ENCODE measurements around the gene SULT1A2. TPM values are rescaled to one million over a fixed set of nuclear protein-coding genes. Genes with fewer than 3 reads are reported as not detected.
"Not testable (repeated sequence)": the region's sequence is repeated elsewhere in the genome, so short reads cannot be mapped to it uniquely, and the experiment has no call there.

The SULT1A2 gene
- polyA plus RNA-seq, 5 donors = 2.7 to 4.0 (median 3.7) TPM

DNA sequence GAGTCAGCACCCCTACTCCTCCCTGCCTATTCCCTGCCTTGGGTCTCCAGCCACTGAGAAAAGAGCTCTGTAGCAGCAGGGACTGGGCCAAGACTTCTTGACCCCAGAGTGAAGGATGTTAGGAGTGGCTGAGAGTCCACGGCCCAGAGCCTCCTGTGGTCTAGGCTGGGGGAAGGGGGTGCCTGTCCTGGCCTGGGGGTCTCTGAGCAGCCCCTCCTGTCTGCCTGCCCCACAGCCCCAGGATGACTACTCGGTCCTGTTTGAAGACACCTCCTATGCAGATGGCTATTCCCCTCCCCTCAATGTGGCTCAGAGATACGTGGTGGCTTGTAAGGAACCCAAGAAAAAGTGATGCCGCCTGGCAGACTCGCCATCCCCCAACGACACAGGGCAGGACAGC is 5.5 kb downstream of the SULT1A2 start:
- no peak for DNase-seq

DNA sequence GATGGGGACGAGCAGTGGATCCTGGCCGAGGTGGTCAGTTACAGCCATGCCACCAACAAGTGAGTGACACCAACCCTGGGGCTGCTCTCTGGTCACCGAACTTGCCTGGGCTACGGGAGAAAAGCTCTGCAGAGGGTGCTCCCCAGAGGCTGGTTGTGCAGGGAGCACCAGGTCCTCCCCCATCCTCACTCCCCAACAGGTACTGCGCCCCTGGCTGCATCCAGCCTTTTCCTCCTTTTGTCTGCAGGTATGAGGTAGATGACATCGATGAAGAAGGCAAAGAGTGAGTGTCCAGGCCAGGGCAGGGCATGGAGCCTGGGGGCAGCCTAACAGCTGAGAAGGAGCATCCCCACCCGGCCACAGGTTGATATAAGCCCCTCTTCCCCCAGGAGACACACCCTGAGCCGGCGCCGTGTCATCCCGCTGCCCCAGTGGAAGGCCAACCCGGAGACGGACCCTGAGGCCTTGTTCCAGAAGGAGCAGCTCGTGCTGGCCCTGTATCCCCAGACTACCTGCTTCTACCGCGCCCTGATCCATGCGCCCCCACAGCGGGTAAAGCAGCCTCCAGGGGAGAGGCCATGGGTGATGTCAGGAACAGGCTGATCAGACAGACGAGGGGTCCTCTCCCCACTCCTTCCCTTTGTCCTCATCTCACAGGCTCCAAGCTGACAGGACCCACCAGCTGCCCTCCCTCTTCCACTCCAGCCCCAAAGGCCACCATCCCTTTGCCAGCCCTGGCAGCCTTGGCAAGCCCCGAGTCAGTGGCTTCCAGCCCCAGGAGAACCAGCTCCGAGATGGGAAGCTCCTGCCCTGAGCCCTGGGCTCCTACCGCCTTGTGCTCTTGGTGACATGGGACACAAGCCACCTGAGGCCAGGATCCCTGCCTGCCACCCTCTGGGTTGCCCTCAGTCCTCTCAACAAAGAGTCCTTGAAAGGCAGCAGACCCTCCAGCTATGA is 6.2 kb downstream of the SULT1A2 start:
- no peak for DNase-seq

DNA sequence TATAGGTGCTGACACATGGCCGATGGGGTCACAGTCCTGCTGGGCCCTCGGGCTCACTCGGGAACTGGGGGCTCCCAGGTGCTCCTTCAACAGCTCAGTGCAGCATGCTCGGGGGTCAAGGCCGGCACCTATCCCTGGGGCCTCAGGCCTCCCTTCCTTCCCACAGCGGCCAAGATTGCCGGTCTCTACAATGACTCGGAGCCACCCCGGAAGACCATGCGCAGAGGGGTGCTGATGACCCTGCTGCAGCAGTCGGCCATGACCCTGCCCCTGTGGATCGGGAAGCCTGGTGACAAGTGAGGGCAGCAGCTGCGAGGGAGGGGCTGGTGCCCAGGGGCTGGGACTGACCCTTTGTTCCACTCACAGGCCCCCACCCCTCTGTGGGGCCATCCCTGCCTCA is 6.9 kb downstream of the SULT1A2 start:
- DNase-seq = no peak

DNA sequence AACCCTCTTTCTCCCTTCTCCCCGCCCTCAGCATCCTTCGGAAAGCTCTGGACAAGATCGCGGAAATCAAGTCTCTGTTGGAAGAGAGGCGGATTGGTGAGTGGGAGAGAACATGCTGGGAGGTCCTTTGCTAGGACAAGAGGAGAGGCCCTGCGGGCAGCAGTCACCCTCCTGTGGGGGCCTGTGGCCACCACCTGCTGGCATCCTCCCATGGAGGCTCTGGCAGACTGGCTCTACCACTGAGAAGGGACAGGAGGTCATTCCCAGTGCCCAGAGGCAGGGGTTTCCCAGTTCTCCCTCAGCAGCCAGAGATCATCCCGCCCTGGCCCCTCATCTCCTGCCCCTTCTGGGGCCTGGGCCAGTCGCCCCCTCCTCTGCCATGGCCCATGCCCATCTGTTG is 7.8 kb downstream of the SULT1A2 start:
- DNase-seq = no peak

DNA sequence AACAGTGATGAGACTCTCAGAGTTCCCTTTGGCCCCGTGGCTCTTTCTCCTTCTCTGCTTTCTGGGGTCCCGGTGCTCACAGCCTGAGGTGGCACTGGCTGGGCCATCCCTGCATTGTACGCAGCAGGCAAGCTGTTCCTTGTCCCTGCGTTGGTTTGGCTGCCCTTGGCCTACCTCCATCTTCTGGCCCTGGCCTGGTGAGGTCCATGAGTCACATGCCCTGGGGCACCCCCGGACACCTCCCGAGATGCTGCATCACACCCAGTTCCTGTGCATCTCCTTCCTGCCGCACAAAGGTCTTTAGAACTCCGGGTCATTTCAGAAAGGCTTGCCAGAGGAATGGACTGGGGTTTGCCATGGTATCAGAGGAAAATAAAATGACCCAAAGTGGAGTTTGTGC is 9.5 kb downstream of the SULT1A2 start:
- DNase-seq = no peak

DNA sequence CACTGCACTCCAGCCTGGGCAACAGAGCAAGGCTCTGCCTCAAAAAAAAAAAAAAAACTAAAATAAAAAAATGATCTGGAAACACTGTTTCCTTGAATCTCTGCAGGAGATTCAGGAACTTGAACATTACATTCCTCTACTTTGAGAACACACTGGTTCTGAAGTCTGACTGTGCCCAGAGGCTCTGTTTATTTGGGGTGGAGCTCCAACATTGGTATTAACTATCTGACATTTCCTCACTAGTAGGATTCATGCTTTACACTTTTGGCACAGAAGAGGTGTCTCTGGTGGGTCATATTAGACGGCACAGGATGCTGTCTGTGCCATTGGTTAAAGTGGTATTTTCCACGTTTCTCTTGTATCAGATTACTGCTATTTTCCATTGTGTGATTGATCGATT is 10.4 kb downstream of the SULT1A2 start:
- no peak for DNase-seq

DNA sequence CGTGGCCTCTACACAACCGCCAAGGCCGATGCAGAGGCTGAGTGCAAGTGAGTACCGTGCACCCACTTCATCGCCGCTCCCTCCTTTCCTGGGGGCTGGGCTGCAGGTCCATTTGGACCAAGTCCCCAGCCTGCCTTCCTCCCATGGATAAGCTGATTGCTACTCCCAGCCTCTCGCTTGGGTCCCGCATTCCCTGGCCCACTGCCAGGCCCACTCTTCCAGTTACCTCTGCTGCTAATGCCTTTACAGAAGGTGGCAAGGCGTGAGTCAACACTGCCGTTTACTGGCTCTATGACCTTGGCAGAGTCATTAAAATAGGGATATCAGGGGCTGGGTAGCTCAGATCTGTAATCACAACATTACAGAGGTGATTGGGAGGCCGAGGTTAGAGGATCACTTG is 11.2 kb downstream of the SULT1A2 start:
- no peak for DNase-seq

DNA sequence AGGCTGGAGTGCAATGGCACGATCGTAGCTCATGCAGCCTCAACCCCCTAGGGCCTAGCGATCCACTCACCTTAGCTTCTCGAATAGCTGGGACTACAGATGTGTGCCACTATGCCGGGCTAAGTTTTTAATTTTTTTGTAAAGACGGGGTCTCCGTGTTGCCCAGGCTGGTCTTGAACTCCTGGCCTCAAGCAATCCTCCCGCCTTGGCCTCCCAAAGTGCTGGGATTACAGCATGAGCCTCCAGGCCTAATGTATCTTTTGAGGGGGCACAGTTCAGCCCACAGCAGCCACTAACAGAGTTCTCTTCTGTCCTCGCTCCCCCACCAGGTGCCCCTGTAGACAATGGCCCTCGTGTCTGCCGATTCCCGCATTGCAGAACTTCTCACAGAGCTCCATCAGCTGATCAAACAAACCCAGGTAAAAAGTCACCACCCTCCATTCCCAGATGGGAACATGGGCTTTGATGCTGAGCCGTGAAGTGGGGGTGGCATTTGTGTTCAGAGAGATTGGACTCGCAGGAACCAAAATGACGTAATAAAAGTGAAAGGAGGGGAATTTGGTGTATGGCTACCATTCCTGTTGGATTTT is 16.0 kb downstream of the SULT1A2 start:
- DNase-seq = no peak

DNA sequence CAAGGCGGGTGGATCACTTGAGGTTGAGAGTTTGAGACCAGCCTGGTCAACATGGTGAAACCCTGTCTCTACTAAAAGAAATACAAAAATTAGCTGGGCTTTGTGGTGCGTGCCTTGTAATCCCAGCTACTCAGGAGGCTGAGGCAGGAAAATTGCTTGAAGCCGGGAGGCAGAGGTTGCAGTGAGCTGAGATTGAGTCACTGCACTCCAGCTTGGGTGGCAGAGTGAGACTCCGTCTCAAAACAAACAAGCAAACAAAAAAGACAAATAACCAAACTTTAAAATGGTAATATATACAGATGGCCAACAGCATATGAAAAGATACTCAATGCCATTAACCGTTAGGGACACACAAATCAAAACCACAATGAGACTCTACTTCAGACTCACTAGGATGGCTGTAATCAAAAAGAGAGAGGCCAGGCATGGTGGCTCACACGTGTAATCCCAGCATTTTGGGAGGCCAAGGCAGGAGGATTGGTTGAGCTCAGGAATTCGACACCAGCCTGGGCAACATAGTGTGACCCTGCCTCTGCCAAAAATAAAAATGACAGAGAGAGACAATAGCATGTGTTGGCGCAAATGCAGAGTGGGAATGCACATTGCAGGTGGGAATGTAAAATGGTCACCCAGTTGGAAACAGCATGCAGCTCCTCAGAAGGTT is 21.3 kb downstream of the SULT1A2 start:
- DNase-seq = no peak

DNA sequence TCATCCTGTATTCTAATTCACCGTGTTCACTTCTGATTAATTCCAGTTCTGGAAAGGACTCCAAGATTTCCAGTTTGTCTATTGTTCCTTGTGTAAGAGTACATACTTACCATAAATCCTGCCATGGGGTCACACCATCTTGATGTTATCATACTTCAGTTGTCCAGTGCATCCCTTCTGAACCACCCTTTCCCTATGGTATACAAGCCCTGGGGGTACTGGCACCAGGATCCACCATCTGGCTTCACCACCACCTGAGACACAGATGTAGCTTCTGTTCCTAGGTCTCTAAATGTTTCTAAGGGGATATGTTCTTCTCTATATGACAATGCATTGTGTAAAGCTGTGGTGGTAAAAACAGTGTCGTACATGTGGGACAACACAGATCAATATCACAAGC is 21.9 kb downstream of the SULT1A2 start:
- no peak for DNase-seq

DNA sequence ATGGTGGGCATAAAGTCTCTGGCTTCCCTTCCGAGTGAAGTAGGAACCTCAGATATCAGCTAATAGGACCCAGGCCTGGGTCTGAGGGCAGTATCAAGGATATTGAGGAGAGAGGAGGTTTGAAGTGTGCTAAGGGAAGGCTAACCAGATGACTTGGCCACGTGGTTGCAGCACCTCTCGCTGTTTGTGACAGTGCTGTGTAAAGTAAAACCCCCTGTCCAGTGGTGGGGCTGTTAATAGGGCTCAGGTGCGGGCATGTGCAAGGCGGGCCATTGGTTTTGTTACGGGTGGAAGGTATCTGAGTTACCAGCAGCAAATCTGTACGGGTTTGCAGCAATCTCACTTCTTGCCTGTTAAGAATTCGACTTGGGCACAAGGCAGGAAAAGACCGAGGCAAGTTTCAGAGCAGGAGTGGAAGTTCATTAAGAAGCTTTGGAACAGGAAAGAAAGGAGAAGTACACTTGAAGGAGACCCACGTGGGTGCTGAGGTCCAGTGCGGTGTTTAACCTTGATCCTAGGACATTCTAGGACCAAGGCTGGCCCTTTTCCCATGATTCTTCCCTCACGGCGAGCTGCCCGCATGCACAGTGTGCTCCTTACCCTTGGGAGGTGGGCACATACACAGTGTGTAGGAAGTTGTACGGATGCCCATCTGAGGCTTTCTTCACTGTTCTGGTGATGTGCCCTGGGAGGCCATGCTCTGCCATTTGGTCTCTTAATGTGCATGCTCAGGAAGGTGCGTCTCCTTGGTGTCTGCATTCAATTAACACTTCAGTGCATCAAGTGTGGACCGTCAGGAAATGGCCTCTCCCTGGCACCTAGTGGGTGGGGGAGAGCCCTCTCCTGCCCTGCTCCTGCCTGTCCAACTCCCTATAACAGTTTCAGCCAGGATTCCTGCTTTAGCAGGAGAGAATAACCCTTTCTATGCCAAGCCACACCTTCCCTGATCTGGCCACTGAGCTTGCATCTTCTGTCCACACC is 22.8 kb downstream of the SULT1A2 start:
- DNase-seq = no peak

DNA sequence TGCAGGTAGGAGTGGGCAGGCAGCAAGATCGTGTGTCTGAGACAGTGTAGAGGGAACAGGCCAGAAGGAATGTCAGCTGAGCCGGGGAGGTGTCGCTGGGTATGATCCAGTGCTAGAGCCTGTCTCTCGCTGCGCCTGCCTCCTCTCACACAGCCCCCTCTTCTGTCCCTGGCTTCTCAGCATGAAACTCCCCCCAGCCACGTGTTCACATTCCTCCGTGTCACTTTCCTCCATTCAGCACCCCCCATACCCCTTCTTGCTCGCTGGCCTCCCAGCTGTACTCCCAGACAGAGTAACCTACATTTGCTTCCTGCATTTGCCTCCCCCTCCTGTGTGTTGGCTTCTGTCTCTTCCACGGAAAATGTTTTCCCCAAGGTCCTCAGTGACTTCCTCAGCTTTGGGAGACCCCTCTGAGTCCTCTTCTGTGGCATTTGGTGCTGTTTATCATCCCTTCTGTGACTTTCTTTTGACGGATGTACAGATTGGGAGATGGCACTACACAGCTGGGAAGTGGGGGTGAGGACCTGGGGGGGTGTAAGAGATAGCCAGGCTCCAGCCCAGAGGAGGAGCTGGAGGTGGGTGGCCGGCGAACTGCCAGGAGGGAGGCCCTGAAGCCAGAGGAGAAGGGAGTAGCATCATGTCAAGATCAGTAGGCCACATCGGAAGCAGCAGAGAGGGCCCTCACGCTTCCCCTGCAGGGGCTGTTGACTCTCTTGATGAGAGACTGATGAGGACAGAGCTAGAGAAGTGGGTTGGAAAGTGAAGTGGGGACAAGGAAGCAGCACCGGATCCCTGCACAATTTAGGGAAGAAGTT is 23.9 kb downstream of the SULT1A2 start:
- peak in 1 of 2 donors; percentile 42 for DNase-seq

DNA sequence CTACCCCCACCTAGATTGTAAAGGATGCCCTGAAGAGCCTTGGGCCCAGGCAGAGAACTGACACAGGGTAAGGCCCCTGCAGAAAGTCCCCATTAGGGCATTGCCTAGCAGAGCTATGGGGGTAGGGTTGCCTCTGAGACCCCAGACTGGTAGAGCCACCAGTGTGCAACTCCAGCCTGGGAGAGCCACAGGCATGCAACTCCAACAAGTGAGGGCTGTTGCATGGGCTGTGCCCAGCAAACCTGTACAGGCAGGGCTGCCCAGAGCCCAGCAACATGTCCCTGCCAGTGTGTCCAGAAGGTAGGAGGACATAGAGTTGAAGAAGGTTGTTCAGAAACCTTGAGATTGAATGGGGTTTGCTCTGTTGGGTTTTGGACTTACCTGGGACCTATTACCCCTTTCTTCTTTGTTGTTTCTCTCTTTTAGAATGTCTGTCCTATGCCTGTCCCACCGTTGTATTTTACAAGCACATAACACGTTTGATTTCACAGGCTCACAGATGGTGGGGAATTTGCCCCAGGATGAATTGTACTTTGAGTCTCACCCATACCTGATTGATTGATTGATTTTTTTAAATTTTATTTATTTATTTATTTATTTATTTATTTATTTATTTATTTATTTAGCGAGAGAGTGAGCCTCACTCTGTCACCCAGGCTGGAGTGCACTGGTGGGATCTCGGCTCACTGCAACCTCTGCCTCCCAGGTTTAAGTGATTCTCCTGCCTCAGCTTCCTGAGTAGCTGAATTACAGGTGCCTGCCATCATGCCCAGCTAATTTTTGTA is 26.7 kb downstream of the SULT1A2 start:
- no peak for DNase-seq

DNA sequence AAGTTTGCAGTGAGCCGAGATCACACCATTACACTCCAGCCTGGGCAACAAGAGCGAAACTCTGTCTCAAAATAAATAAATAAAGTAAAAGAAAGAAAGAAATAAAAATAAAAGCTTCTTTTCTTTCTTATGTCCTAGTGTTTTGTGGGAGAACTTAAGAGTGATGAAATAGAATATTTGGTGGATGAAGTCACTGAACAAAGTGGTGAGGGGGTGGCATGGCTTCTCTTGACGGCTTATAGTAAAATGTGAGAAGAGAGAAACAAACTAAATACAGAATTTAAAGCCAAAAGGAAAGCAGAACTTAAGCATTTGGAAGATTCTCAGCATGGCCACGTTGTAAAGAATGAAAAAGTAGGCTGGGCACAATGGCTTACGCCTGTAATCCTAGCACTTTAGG is 27.8 kb downstream of the SULT1A2 start:
- DNase-seq = no peak

DNA sequence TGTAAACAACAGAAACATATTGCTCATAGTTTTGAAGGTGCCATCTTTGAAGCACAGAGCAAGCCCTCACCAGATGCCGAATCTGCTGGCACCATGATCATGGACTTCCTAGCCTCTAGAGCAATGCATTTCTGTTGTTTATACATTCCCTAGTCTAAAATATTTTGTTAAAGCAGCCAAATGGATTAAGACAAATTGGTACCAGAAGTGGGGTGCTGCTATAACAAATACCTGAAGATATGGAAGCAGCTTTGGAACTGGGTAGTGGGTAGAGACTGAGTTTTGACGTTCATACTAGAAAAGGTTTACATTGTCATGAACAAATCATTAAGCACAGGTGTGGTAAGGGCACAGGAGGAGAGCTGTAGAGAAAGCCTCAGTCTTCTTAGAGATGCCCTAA is 29.6 kb downstream of the SULT1A2 start:
- DNase-seq = no peak

DNA sequence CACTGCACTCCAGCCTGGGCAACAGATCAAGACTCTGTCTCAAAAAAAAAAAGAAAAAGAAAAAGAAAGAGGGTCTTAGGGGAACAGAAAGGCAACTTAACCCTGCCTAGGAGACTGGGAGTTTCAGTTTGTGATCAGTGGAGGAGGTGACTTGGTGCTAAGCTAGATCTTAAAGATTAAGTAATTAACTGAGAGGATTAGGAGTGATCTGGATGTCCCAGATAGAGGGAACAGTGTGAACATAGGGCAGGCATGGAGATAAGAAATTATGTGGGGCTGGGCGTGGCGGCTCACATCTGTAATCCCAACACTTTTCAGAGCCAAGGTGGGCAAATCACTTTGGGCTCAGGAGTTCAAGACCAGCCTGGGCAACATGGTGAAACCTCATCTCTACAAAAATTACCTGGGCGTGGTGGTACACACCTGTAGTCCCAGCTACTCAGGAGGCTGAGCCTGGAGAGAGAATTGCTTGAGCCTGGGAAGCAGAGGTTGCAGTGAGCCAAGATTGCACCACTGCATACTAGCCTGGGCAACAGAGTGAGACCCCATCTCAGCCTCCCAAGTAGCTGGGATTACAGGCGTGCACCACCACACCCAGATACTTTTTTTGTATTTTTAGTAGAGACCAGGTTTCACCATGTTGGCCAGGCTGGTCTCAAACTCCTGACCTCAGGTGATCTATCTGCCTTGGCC is 30.5 kb downstream of the SULT1A2 start:
- not testable (repeated sequence) for DNase-seq

DNA sequence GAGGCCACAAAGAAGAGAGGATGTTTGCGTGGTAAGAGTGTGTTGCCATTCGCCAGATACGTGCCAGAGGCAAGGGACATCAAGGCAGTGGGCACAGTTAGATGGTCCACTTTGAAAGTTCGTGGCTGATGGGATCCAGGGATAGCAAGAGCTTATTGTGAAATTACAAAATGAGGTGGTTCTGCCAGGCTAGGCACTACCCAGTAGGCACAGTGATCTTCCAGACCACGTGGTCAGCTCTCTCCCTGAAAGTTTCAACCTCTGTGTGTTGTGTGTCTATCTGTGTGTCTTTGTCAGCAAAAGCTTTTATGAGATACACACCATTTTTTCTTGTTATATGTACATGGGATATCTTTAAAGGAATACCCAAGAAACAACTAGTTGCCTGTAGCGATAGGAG is 33.6 kb downstream of the SULT1A2 start:
- no peak for DNase-seq

DNA sequence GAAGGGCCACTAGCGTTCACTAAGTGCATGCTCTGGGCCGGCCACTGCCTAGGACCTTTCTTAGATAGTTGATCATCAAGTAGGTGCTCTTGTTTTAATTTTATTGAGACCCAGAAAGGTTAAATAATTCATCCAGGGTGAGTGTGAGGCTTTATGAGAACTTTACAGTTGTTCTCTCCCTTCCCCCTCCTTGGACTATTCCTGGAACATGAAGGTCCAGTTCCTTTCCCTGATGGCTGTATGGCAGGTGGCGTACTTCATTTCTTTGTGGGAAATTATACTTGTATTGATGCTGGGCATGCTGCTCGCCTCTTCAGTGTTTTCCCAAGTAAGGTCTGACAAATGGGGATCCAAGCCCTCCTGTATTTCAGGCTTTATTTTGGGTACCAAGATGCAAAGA is 34.7 kb downstream of the SULT1A2 start:
- DNase-seq = no peak

DNA sequence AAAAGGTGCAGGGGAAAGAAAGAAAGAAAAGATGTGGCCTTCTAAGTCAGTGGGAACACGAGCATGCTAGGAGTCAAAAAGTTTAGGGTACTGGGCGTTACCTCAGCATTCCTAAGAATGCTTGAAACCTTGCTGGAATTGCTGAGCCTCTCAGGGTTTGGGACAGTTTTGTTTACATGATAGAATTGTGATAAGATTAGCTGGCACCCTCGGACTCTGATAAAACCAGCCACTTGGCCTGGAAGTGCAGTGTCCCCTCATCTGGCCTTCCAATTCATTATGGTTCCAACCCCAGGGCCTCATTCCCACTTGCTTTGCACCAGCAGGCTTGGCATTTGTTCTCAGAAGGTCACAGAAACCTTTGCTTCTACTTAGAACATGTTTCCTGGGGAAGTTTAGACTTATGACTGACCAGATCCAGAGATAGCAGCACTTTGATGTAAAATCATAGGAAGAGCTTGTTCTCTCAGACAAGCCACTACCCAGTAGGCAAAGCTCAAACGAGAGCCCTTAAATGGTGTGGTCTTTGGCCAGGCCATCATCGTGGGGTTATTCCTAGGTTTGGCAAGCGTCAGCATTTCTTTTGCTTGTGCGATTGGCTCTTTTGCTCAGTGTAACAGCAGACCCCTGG is 35.2 kb downstream of the SULT1A2 start:
- DNase-seq = no peak
